ENCODE results near the gene TMEFF2.

Gene TMEFF2

GRCh38 chr2:192013211-192013610 lies 181.5 kb downstream of the TMEFF2 start:
- DNase-seq (ENCODE audit: low read depth in 2 of 2), result no peak

DNA sequence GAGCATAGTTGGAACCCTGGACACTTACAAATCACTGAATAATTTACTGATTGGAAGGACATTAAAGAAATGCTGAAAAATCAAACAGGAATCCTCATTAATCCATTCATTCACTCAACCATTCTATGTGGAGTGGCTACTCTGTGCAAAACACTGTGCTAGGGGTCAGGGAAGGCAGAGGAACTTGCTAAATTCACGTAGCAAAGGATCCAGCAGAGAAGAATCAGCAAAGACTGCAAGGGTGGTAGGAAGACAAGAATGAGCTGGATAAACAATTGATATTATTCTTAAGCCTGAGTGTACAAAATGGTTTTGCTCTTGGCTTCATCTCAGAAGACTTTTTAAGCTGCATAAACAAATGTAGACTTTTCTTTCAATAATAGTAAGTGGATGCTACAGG lies 183.5 kb downstream of the TMEFF2 start:
- DNase-seq (ENCODE audit: low read depth in 2 of 2), result no peak

GRCh38 chr2:192010073-192010472 lies 184.7 kb downstream of the TMEFF2 start:
- no peak for DNase-seq (ENCODE audit: low read depth in 2 of 2)

- no peak for DNase-seq (ENCODE audit: low read depth in 2 of 2)
Measured at GRCh38 chr2:192007581-192008228, 187.0 kb downstream of the TMEFF2 start.

DNA sequence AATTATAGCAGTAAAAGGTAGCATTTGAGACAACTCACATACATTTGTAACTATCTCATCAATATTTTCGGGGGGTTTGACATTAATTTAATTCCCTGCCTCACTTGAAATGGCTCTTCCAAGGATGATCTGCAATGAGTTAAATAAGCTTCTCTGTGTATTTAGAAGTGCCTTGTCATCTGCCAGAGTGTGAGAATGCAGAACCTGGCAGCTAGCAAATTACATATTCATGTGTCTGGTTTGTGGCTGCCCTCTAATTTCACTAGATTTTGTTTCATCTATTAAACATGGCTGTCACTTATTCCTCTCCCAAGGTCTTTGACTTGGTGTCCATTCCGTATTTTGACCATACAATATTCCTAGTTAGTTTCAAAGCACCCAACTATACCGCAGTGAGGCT lies 189.5 kb downstream of the TMEFF2 start:
- no peak for DNase-seq (ENCODE audit: low read depth in 2 of 2)

- DNase-seq (ENCODE audit: low read depth in 2 of 2), result no peak
Measured at GRCh38 chr2:192004188-192004963, 190.4 kb downstream of the TMEFF2 start.

DNA sequence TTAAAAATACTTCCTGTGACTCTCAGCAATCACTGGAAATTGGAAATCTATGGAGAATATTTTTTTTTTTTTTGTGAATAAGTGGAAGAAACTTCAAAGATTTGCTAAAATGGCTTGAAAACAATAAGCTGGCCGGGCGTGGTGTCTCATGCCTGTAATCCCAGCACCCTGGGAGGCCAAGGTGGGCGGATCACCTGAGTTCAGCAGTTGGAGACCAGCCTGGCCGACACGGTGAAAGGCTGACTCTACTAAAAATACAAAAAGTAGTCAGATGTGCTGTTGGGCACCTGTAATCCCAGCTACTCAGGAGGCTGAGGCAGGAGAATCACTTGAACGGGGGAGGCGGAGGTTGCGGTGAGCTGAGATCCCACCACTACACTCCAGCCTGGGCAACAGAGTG lies 192.3 kb downstream of the TMEFF2 start:
- DNase-seq (ENCODE audit: low read depth in 2 of 2), result no peak

DNA sequence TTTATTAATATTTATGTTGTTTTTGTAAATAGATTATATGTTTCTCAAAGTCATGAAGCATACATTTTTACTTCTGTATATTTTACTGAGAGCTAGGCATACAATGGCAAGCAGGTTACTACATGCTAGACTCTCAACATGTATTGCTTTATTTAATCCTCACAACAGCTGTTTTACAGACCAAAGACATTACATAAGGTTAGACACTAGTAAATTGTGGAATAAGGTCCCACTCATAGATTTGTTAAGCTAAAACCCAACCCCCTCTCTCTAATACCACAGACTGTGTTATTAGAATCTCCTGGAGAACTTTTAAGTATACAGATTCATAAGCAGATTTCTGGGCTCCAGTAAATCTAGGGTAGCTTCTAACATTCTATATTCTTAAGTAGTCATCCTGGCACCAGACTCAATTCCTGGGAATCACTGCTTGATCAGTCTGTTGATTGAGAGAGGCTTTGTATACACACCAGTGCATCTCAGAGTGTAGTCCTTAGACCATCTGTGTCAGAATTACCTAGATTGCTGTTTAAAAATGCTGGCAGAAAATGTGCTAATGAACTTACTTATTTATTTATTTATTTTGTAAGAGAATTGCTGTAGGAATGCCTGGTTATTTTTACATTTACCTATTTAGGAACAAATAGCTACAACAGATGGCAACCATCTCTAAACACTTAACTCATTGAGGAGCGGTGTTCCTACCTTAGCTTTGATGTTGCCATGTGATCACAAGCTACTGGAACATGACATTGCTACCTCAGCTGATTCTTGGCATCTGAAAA lies 194.3 kb downstream of the TMEFF2 start:
- no peak for DNase-seq (ENCODE audit: low read depth in 2 of 2)

DNA sequence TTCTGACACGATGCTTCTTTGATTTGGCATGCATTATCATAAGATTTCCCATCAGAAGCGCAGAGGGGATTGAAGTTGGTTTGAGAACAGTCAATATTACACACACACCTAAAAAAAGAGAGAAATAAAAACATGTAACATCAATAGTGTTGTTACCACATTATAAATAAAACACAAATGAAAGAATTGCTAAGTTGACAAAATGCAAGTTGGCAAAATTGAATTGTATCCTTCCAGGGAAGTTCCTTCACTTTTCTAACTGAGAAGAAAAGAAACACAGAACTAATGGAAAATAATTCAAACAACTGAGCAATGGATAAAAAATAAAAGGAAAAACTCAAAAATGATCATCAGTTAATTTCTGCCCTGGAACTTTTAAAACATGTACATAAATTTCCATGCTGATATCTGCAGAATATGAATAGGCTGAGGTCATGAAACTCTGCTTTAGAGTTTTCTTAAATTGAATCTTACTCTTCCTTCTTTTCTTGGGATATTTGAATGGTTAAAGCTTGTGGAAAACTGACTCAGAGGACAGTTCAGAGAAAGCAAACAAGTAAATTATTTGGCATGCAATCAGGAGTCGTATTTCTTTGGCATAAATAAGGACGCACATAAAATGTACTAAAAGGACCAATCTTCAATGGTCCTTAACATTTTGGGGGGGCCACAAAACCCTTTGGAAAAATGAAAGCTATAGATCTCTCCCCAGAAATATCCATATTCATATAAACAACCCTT lies 195.5 kb downstream of the TMEFF2 start:
- DNase-seq (ENCODE audit: low read depth in 2 of 2), result no peak

- no peak for DNase-seq (ENCODE audit: low read depth in 2 of 2)
Measured at GRCh38 chr2:191995285-191995684, 199.4 kb downstream of the TMEFF2 start.

GRCh38 chr2:191994749-191995148 lies 200.0 kb downstream of the TMEFF2 start:
- no peak for DNase-seq (ENCODE audit: low read depth in 2 of 2)

DNA sequence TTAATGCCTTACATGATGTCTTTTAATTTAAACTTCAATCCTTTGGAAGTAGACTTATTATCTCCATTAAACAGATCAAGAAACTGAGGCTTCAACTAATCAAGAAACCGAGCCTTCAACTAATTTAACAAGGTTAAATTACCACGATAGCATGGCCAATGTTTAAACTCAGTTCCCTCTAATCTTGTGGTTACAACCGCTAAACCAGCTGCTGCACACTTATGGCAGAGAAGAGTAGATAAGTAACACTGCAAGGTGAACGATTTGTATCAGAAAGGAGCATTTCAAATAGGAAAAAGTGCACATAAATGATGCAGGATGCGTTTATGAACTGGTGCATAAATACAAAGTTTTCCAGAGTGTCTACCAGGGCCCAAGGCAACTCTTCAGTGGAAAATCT lies 203.3 kb downstream of the TMEFF2 start:
- DNase-seq (ENCODE audit: low read depth in 2 of 2), result no peak

GRCh38 chr2:191985740-191986139 lies 209.0 kb downstream of the TMEFF2 start:
- DNase-seq (ENCODE audit: low read depth in 2 of 2), result no peak

GRCh38 chr2:191983591-191983990 lies 211.1 kb downstream of the TMEFF2 start:
- DNase-seq (ENCODE audit: low read depth in 2 of 2), result no peak

GRCh38 chr2:191983186-191983585 lies 211.5 kb downstream of the TMEFF2 start:
- DNase-seq (ENCODE audit: low read depth in 2 of 2), result no peak

DNA sequence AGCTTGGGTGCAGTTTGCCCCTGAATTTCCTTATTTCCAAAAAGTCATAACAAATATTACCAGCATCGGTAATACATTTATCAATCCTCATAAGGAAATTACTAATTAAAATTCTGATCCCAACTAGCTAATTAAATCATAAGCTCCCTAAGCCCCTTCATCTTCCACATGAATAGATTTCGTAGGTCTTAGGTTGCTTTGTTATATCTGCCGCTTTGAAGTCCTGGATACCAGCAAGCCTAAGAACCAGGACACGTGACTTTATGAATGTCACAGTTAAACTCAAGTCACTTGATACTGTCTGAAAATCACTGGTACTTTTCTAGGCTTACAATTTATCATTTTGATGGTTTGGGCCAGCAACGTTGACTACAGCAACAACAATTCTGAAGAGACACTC lies 213.0 kb downstream of the TMEFF2 start:
- DNase-seq (ENCODE audit: low read depth in 2 of 2), result no peak

DNA sequence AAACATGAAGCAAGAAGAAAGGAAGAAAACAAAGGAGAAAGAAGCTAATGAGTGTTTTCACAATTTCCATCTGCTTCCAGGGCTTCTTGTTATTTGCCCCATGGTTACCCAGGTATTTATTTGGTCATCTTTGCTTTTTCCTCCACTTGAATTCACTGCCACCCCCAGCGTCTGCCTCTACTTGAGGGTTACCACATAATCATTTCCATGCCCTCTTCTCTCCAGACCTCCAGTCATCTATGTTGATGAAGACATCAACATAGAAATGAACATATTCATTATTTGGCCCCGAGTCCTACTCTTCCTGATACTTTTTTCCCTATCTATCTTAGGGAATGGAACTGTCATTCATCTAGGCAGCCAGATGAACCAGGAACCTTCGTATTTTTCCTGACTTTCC lies 214.2 kb downstream of the TMEFF2 start:
- DNase-seq (ENCODE audit: low read depth in 2 of 2), result no peak

GRCh38 chr2:191979221-191979730 lies 215.5 kb downstream of the TMEFF2 start:
- DNase-seq (ENCODE audit: low read depth in 2 of 2), result no peak

- no peak for DNase-seq (ENCODE audit: low read depth in 2 of 2)
Measured at GRCh38 chr2:191977754-191978153, 217.0 kb downstream of the TMEFF2 start.

DNA sequence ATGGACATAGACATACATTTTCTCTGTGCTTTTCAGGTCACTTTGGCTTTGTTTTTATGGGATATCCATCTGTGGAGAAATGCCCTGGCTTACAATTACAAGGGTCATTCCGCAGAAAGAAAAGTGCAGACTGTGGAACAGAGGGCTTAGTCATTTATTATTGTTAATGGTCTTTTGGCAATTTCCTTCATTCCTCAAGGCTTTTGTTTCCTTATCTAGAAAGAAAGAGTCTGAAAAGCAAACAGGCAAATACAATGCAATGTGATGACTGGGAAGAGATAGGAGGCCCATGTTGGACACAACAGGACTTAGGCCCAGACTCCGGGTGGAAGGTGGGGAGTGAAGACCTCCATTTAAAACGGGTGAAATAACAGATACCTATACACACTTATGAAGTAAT lies 218.3 kb downstream of the TMEFF2 start:
- DNase-seq (ENCODE audit: low read depth in 2 of 2), result no peak

GRCh38 chr2:191974676-191975075 lies 220.1 kb downstream of the TMEFF2 start:
- no peak for DNase-seq (ENCODE audit: low read depth in 2 of 2)

GRCh38 chr2:191970867-191971266 lies 223.9 kb downstream of the TMEFF2 start:
- no peak for DNase-seq (ENCODE audit: low read depth in 2 of 2)

Data from stimulated activated CD4-positive, alpha-beta T cell treated with anti-CD3 and anti-CD28 coated beads, Interleukin-4, amount 100 ng/mL, for 48 hours (primary cell).